ENCODE data around the gene CDKAL1. TPM values are rescaled to one million over a fixed set of nuclear protein-coding genes. Genes with fewer than 3 reads are reported as not detected.

CDKAL1 gene
- total and polyA plus RNA-seq, 4 donors = 3.0 to 21.7 (median 9.4) TPM

GRCh38 chr6:20965276-20965675 lies 431.0 kb downstream of the CDKAL1 start:
- no peak for DNase-seq
- intact Hi-C loops (cut with DNase I) = no loop called here
- H3K4me1 ChIP-seq (ENCODE audit: control insufficient read depth in 1 of 2, insufficient read depth in 2 of 2, low read length in 2 of 2) = no peaks in the 10 kb centered on the region
- peaks cover 2% of the 10 kb centered on the region for H3K9me3 ChIP-seq (ENCODE audit: control insufficient read depth, low read length)
- H3K4me3 ChIP-seq (ENCODE audit: low read length in 2 of 2) = no peak overlapping the region
- no peaks in the 10 kb centered on the region for H3K27me3 ChIP-seq (ENCODE audit: control insufficient read depth in 1 of 2, insufficient read depth in 2 of 2, low read length in 1 of 2)
- 80 to 86% methylated on average over 2 of the region's 2 CpGs for WGBS, 2 donors
- peaks cover 0 to 4% of the 10 kb centered on the region in 2 donors for H3K36me3 ChIP-seq (ENCODE audit: control insufficient read depth in 1 of 2, insufficient read depth in 2 of 2, low read length in 1 of 2)
- no peak for ATAC-seq (ENCODE audit: low FRiP score)
- H3K27ac ChIP-seq (ENCODE audit: low read depth in 1 of 2, low read length in 2 of 2) = no peak overlapping the region

GRCh38 chr6:20965915-20966314 lies 431.7 kb downstream of the CDKAL1 start:
- DNase-seq (no peak), ATAC-seq (ENCODE audit: low FRiP score) (no peak)
- Histone ChIP-seq H3K27me3 (ENCODE audit: control insufficient read depth in 1 of 2, insufficient read depth in 2 of 2, low read length in 1 of 2) (no peaks in the 10 kb centered on the region), H3K36me3 (ENCODE audit: control insufficient read depth in 1 of 2, insufficient read depth in 2 of 2, low read length in 1 of 2) (peaks cover 0 to 4% of the 10 kb centered on the region in 2 donors), H3K27ac (ENCODE audit: low read depth in 1 of 2, low read length in 2 of 2) (no peak overlapping the region), H3K9me3 (ENCODE audit: control insufficient read depth, low read length) (peaks cover 2% of the 10 kb centered on the region), H3K4me1 (ENCODE audit: control insufficient read depth in 1 of 2, insufficient read depth in 2 of 2, low read length in 2 of 2) (no peaks in the 10 kb centered on the region), H3K4me3 (ENCODE audit: low read length in 2 of 2) (no peak overlapping the region)
- intact Hi-C loops (cut with DNase I) = no loop called here
- 79 to 97% methylated on average over 5 of the region's 5 CpGs for WGBS, 2 donors

GRCh38 chr6:20969551-20969950 lies 435.3 kb downstream of the CDKAL1 start:
- DNase-seq = no peak
- intact Hi-C loops (cut with DNase I) = no loop called here
- 94 to 97% methylated on average over 1 of the region's 1 CpG for WGBS, 2 donors

GRCh38 chr6:20976391-20976918 lies 442.2 kb downstream of the CDKAL1 start:
- ATAC-seq (ENCODE audit: low FRiP score) (no peak), DNase-seq (no peak)

More at GRCh38 chr6:20969551-20969950, 435.3 kb downstream of the CDKAL1 start:
- H3K9me3 ChIP-seq (ENCODE audit: control insufficient read depth, low read length) = peaks cover 2% of the 10 kb centered on the region
- H3K27ac ChIP-seq (ENCODE audit: low read depth in 1 of 2, low read length in 2 of 2) = no peak overlapping the region
- no peaks in the 10 kb centered on the region for H3K4me1 ChIP-seq (ENCODE audit: control insufficient read depth in 1 of 2, insufficient read depth in 2 of 2, low read length in 2 of 2)
- H3K36me3 ChIP-seq (ENCODE audit: control insufficient read depth in 1 of 2, insufficient read depth in 2 of 2, low read length in 1 of 2) = peaks cover 0 to 4% of the 10 kb centered on the region in 2 donors
- H3K27me3 ChIP-seq (ENCODE audit: control insufficient read depth in 1 of 2, insufficient read depth in 2 of 2, low read length in 1 of 2) = no peaks in the 10 kb centered on the region
- H3K4me3 ChIP-seq (ENCODE audit: low read length in 2 of 2) = no peak overlapping the region
- ATAC-seq (ENCODE audit: low FRiP score) = no peak

GRCh38 chr6:20978151-20978614 lies 443.9 kb downstream of the CDKAL1 start:
- H3K36me3 ChIP-seq (ENCODE audit: control insufficient read depth in 1 of 2, insufficient read depth in 2 of 2, low read length in 1 of 2) = no peaks in the 10 kb centered on the region
- DNase-seq = no peak
- no peaks in the 10 kb centered on the region for H3K27me3 ChIP-seq (ENCODE audit: control insufficient read depth in 1 of 2, insufficient read depth in 2 of 2, low read length in 1 of 2)
- no peak overlapping the region for H3K4me3 ChIP-seq (ENCODE audit: low read length in 2 of 2)
- H3K9me3 ChIP-seq (ENCODE audit: control insufficient read depth, low read length) = no peaks in the 10 kb centered on the region
- no peaks in the 10 kb centered on the region for H3K4me1 ChIP-seq (ENCODE audit: control insufficient read depth in 1 of 2, insufficient read depth in 2 of 2, low read length in 2 of 2)
- 84 to 86% methylated on average over 5 of the region's 5 CpGs for whole genome bisulfite sequencing, 2 donors
- intact Hi-C loops (cut with DNase I) = no loop called here
- H3K27ac ChIP-seq (ENCODE audit: low read depth in 1 of 2, low read length in 2 of 2) = no peak overlapping the region
- ATAC-seq (ENCODE audit: low FRiP score) = no peak

More at GRCh38 chr6:20976391-20976918, 442.2 kb downstream of the CDKAL1 start:
- H3K4me3 ChIP-seq (ENCODE audit: low read length in 2 of 2) = no peak overlapping the region
- no peaks in the 10 kb centered on the region for H3K27me3 ChIP-seq (ENCODE audit: control insufficient read depth in 1 of 2, insufficient read depth in 2 of 2, low read length in 1 of 2)
- H3K4me1 ChIP-seq (ENCODE audit: control insufficient read depth in 1 of 2, insufficient read depth in 2 of 2, low read length in 2 of 2) = no peaks in the 10 kb centered on the region
- 96 to 97% methylated on average over 5 of the region's 5 CpGs for WGBS, 2 donors
- no peaks in the 10 kb centered on the region for H3K9me3 ChIP-seq (ENCODE audit: control insufficient read depth, low read length)
- no peak overlapping the region for H3K27ac ChIP-seq (ENCODE audit: low read depth in 1 of 2, low read length in 2 of 2)
- no peaks in the 10 kb centered on the region for H3K36me3 ChIP-seq (ENCODE audit: control insufficient read depth in 1 of 2, insufficient read depth in 2 of 2, low read length in 1 of 2)
- intact Hi-C loops (cut with DNase I) = no loop called here

GRCh38 chr6:20979076-20979475 lies 444.8 kb downstream of the CDKAL1 start:
- no peak for DNase-seq
- Histone ChIP-seq H3K27ac (ENCODE audit: low read depth in 1 of 2, low read length in 2 of 2) (no peak overlapping the region), H3K36me3 (ENCODE audit: control insufficient read depth in 1 of 2, insufficient read depth in 2 of 2, low read length in 1 of 2) (no peaks in the 10 kb centered on the region), H3K9me3 (ENCODE audit: control insufficient read depth, low read length) (no peaks in the 10 kb centered on the region), H3K4me1 (ENCODE audit: control insufficient read depth in 1 of 2, insufficient read depth in 2 of 2, low read length in 2 of 2) (no peaks in the 10 kb centered on the region), H3K4me3 (ENCODE audit: low read length in 2 of 2) (no peak overlapping the region), H3K27me3 (ENCODE audit: control insufficient read depth in 1 of 2, insufficient read depth in 2 of 2, low read length in 1 of 2) (no peaks in the 10 kb centered on the region)
- WGBS, 2 donors = 93 to 96% methylated on average over 1 of the region's 1 CpG
- intact Hi-C loops (cut with DNase I) = no loop called here
- ATAC-seq (ENCODE audit: low FRiP score) = no peak

- WGBS, 2 donors = 97 to 98% methylated on average over 5 of the region's 5 CpGs
- no peaks in the 10 kb centered on the region for H3K36me3 ChIP-seq (ENCODE audit: control insufficient read depth in 1 of 2, insufficient read depth in 2 of 2, low read length in 1 of 2)
- H3K27ac ChIP-seq (ENCODE audit: low read depth in 1 of 2, low read length in 2 of 2) = no peak overlapping the region
- H3K4me1 ChIP-seq (ENCODE audit: control insufficient read depth in 1 of 2, insufficient read depth in 2 of 2, low read length in 2 of 2) = no peaks in the 10 kb centered on the region
- no peaks in the 10 kb centered on the region for H3K9me3 ChIP-seq (ENCODE audit: control insufficient read depth, low read length)
- ATAC-seq (ENCODE audit: low FRiP score) = no peak
- no peak overlapping the region for H3K4me3 ChIP-seq (ENCODE audit: low read length in 2 of 2)
- intact Hi-C loops (cut with DNase I) = no loop called here
- no peak for DNase-seq
- no peaks in the 10 kb centered on the region for H3K27me3 ChIP-seq (ENCODE audit: control insufficient read depth in 1 of 2, insufficient read depth in 2 of 2, low read length in 1 of 2)
These were observed 449.7 kb downstream of the CDKAL1 start for GRCh38 chr6:20983961-20984360.

GRCh38 chr6:20985821-20986220 lies 451.6 kb downstream of the CDKAL1 start:
- H3K4me1 ChIP-seq (ENCODE audit: control insufficient read depth in 1 of 2, insufficient read depth in 2 of 2, low read length in 2 of 2) = no peaks in the 10 kb centered on the region
- WGBS, 2 donors = 98 to 100% methylated on average over 1 of the region's 1 CpG
- ATAC-seq (ENCODE audit: low FRiP score) = no peak

GRCh38 chr6:20991910-20992309 lies 457.7 kb downstream of the CDKAL1 start:
- 74 to 76% methylated on average over 2 of the region's 2 CpGs for WGBS, 2 donors
- Histone ChIP-seq H3K27me3 (ENCODE audit: control insufficient read depth in 1 of 2, insufficient read depth in 2 of 2, low read length in 1 of 2) (no peaks in the 10 kb centered on the region), H3K4me3 (ENCODE audit: low read length in 2 of 2) (no peak overlapping the region), H3K36me3 (ENCODE audit: control insufficient read depth in 1 of 2, insufficient read depth in 2 of 2, low read length in 1 of 2) (no peaks in the 10 kb centered on the region), H3K27ac (ENCODE audit: low read depth in 1 of 2, low read length in 2 of 2) (no peak overlapping the region), H3K4me1 (ENCODE audit: control insufficient read depth in 1 of 2, insufficient read depth in 2 of 2, low read length in 2 of 2) (no peaks in the 10 kb centered on the region), H3K9me3 (ENCODE audit: control insufficient read depth, low read length) (no peaks in the 10 kb centered on the region)
- DNase-seq (no peak), ATAC-seq (ENCODE audit: low FRiP score) (no peak)
- intact Hi-C loops (cut with DNase I) = no loop called here

More at GRCh38 chr6:20985821-20986220, 451.6 kb downstream of the CDKAL1 start:
- Histone ChIP-seq H3K36me3 (ENCODE audit: control insufficient read depth in 1 of 2, insufficient read depth in 2 of 2, low read length in 1 of 2) (no peaks in the 10 kb centered on the region), H3K9me3 (ENCODE audit: control insufficient read depth, low read length) (no peaks in the 10 kb centered on the region), H3K4me3 (ENCODE audit: low read length in 2 of 2) (no peak overlapping the region), H3K27ac (ENCODE audit: low read depth in 1 of 2, low read length in 2 of 2) (no peak overlapping the region), H3K27me3 (ENCODE audit: control insufficient read depth in 1 of 2, insufficient read depth in 2 of 2, low read length in 1 of 2) (no peaks in the 10 kb centered on the region)
- intact Hi-C loops (cut with DNase I) = no loop called here
- no peak for DNase-seq
